Measurements from ENCODE around the gene SOAT2.

GRCh38 chr12:53102883-53103807, at the start of gene SOAT2:
- TF ChIP-seq RFX5 (IDR thresholded peaks at IDR 0.05; ENCODE audit: low read depth, low read length) (no peak), CTCF (conservative IDR thresholded peaks at IDR 0.05; ENCODE audit: low read depth, low read length) (no peak), USF2 (IDR thresholded peaks at IDR 0.05; ENCODE audit: low read depth, low read length) (no peak), POLR2A (IDR thresholded peaks at IDR 0.05; ENCODE audit: low read depth, low read length) (no peak), RCOR1 (IDR thresholded peaks at IDR 0.05; ENCODE audit: insufficient replicate concordance, low read length) (no peak), FOS (IDR thresholded peaks at IDR 0.05; ENCODE audit: low read depth, low read length) (no peak), CEBPB (IDR thresholded peaks at IDR 0.05; ENCODE audit: low read depth, low read length) (no peak)
